ENCODE measurements around the gene LCE1B. TPM values are rescaled to one million over a fixed set of nuclear protein-coding genes. Genes with fewer than 3 reads are reported as not detected.
A peak's percentile ranks its signal among the peaks of the same experiment; 100 is the strongest.

Gene LCE1B
- total RNA-seq, 1 experiment from 2014 or later = not detected

- TF ChIP-seq YY1 (IDR thresholded peaks at IDR 0.05; ENCODE audit: extremely low read depth, insufficient replicate concordance, low read depth, low read length) (no peak), ZNF274 (IDR thresholded peaks at IDR 0.05; ENCODE audit: low read depth, low read length) (no peak), EZH2 (IDR thresholded peaks at IDR 0.05) (no peak), CBX3 (IDR thresholded peaks at IDR 0.05; ENCODE audit: low read depth) (no peak)
Measured at GRCh38 chr1:152776361-152776760, 35.4 kb upstream of the LCE1B start (continued).

GRCh38 chr1:152777510-152778137 lies 34.1 kb upstream of the LCE1B start:
- no peak overlapping the region for H3K4me3 ChIP-seq (replicated peaks in 1 of 2; ENCODE audit: low read depth in 1 of 2, low read length in 2 of 2)
- ATAC-seq (peak; percentile 79), DNase-seq (ENCODE audit: low read depth, low spot score) (peak; percentile 28)
- no peaks in the 10 kb centered on the region for H4K20me1 ChIP-seq (ENCODE audit: insufficient read depth)
- H3K9me3 ChIP-seq (ENCODE audit: control insufficient read depth in 1 of 2, insufficient read depth in 1 of 2, low read depth in 1 of 2, low read length in 2 of 2) = no peaks in the 10 kb centered on the region
- RAD21 ChIA-PET (ENCODE audit: low non-redundant PET in 1 of 2, low total read pairs in 2 of 2, uncharacterized antibody in 2 of 2, unreplicated experiment in 2 of 2) = no interaction called here
- H2AFZ ChIP-seq (ENCODE audit: low read depth, low read length, poor library complexity, severe bottlenecking) = no peak overlapping the region
- H3K27me3 ChIP-seq (ENCODE audit: insufficient read depth, low read length) = no peaks in the 10 kb centered on the region
- no peaks in the 10 kb centered on the region for H3K4me1 ChIP-seq (ENCODE audit: control insufficient read depth in 1 of 2, insufficient read depth in 2 of 2, low read length in 2 of 2)
- intact Hi-C loops (cut with micrococcal nuclease) = no loop called here
- no peaks in the 10 kb centered on the region for H3K79me2 ChIP-seq (ENCODE audit: insufficient read depth, low read length)
- no peak overlapping the region for H3K9ac ChIP-seq (ENCODE audit: low read length)
- CTCF ChIA-PET = interaction anchor here (1.0 to 1.5 kb wide), 4 partner anchors 9 to 93 kb away, joined by 3 to 6 read pairs (median 4); partner anchors contain the start of gene LCE1E
- H3K9me2 ChIP-seq (ENCODE audit: insufficient read depth) = no peaks in the 10 kb centered on the region
- no peak for TF ChIP-seq ELF1 (IDR thresholded peaks at IDR 0.05; ENCODE audit: borderline replicate concordance, low read depth)
- TF ChIP-seq JUND (IDR thresholded peaks at IDR 0.05) = no peak
- TF ChIP-seq POLR2AphosphoS5 (IDR thresholded peaks at IDR 0.05; ENCODE audit: low read depth, low read length) = no peak
- peak in 2 of 3 experiments; percentile 68 to 77; a peak in 4 of 6 replicates for TF ChIP-seq CTCF (IDR thresholded peaks at IDR 0.05 in 2 of 3, conservative IDR thresholded peaks at IDR 0.05 in 1 of 3; ENCODE audit: borderline replicate concordance in 1 of 3, insufficient read depth in 1 of 3, low read depth in 2 of 3, low read length in 2 of 3)
- no peak for TF ChIP-seq CBX3 (IDR thresholded peaks at IDR 0.05; ENCODE audit: low read depth)
- no peak for TF ChIP-seq ZFX (IDR thresholded peaks at IDR 0.05)
- no peak for TF ChIP-seq EZH2 (IDR thresholded peaks at IDR 0.05)
- BruUV-seq (replicated peaks) = no TSS peak
- H3K4me2 ChIP-seq (ENCODE audit: low read length) = no peak overlapping the region
- POLR2A ChIA-PET = no interaction called here
- no peaks in the 10 kb centered on the region for H3K36me3 ChIP-seq (ENCODE audit: control insufficient read depth in 1 of 2, insufficient read depth in 2 of 2, low read length in 2 of 2)
- H3K27ac ChIP-seq (ENCODE audit: low read depth, low read length) = no peak overlapping the region

Measured in HCT116 (cell line).